HG02938 (cell line): Measurements from ENCODE around the gene MRGPRE.

Experiments used
- ATAC-seq: cut with Tn5 transposase; IDR thresholded peaks from one replicate; pipeline ENCODE4 v1.9.1; 2021; ENCODE audit warnings: mild to moderate bottlenecking, moderate library complexity; ENCODE audit not compliant: unreplicated experiment

MRGPRE gene

GRCh38 chr11:3181725-3182461, 50.3 kb downstream of the MRGPRE start:
- no peak for ATAC-seq

DNA sequence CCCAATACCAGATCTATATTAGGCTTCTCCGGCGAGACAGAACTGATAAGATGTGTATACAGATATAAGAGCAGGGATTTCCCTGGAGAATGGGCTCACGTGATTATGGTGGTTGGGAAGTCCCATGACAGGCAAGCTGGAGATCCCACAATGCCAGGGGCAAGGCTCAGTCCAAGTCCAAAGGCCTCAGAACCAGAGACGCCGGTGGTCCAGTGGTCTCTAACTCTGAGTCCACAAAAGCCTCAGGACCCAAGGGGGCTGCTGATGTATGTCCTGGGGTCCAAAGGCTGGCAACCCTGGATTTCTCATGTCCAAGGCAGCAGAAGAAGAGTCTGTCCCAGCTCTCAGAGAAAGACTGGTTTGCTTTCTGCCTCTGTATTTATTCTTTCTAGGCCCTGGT, 51.3 kb downstream of the MRGPRE start:
- ATAC-seq: no peak

DNA sequence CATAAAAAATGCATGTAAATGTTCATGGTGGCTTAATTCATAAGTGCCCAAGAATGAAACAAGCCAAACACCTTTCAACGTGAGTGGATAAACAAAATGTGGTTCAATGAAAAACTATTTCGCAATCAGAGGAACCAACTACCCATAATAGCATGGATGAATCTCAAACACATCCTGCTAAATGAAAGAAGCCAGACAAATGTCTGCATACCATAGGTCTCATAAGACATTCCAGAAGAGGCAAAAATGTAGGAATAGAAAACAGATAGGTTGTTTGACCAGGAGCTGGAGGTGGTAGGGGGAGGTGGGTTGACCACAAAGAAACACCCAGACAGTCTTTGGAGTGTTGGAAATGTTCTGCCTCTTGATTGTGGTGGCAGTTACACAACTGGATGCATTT, 53.9 kb downstream of the MRGPRE start:
- ATAC-seq: no peak

GRCh38 chr11:3177931-3178330, 54.3 kb downstream of the MRGPRE start:
- ATAC-seq: no peak
